Parathyroid adenoma (tissue), 2 donors: Measurements from ENCODE around the gene YIPF5.

Source experiments
- H2AFZ ChIP-seq: fragments of 300-600 bp; sonication (generic); one replicate; pipeline ENCODE4 v1.7.0; 2017; ENCODE audit warnings: antibody characterized with exemption, mild to moderate bottlenecking
- H3K27ac ChIP-seq: fragments of 300-600 bp; sonication (generic); one replicate; pipeline ENCODE4 v1.7.0; 2017
- H3K27me3 ChIP-seq: fragments of 300-600 bp; sonication (generic); one replicate; pipeline ENCODE4 v1.7.0; 2017; ENCODE audit warnings: low read length; ENCODE audit not compliant: control insufficient read depth, insufficient read depth
- H3K36me3 ChIP-seq: fragments of 300-600 bp; sonication (generic); one replicate; pipeline ENCODE4 v1.7.0; 2017; ENCODE audit warnings: low read length; ENCODE audit not compliant: control insufficient read depth, insufficient read depth
- H3K4me1 ChIP-seq: fragments of 300-600 bp; sonication (generic); one replicate; pipeline ENCODE4 v1.7.0; 2017; ENCODE audit warnings: control low read depth
- H3K4me2 ChIP-seq: fragments of 300-600 bp; sonication (generic); one replicate; pipeline ENCODE4 v1.7.0; 2017; ENCODE audit warnings: low read length
- H3K4me3 ChIP-seq: fragments of 300-600 bp; sonication (generic); one replicate; pipeline ENCODE4 v1.7.0; 2017; ENCODE audit warnings: low read depth, low read length
- H3K79me2 ChIP-seq: fragments of 300-600 bp; sonication (generic); one replicate; pipeline ENCODE4 v1.7.0; 2017; ENCODE audit warnings: control low read depth
- H3K9ac ChIP-seq: fragments of 300-600 bp; sonication (generic); one replicate; pipeline ENCODE4 v1.7.0; 2017; ENCODE audit warnings: mild to moderate bottlenecking
- H3K9me3 ChIP-seq: fragments of 300-600 bp; sonication (generic); one replicate; pipeline ENCODE4 v1.7.0; 2017; ENCODE audit warnings: low read length; ENCODE audit not compliant: control insufficient read depth
- CTCF ChIP-seq: fragments of 300-600 bp; sonication (generic); IDR thresholded peaks from one replicate; pipeline ENCODE4 v1.7.0; 2017; ENCODE audit warnings: antibody characterized with exemption, mild to moderate bottlenecking
- donor health status: primary hyperparathyroidism.

YIPF5 gene

GRCh38 chr5:144195448-144195847 lies 25.0 kb upstream of the YIPF5 start:
- no peaks in the 10 kb centered on the region for H3K9me3 ChIP-seq
- H3K9ac ChIP-seq, result no peak overlapping the region
- TF ChIP-seq CTCF, result no peak
- no peaks in the 10 kb centered on the region for H3K79me2 ChIP-seq
- H3K27ac ChIP-seq, result no peak overlapping the region
- no peaks in the 10 kb centered on the region for H3K27me3 ChIP-seq
- no peak overlapping the region for H3K4me2 ChIP-seq
- H3K4me1 ChIP-seq, result no peaks in the 10 kb centered on the region
- H2AFZ ChIP-seq, result no peak overlapping the region
- no peak overlapping the region for H3K4me3 ChIP-seq
- H3K36me3 ChIP-seq, result no peaks in the 10 kb centered on the region

GRCh38 chr5:144194144-144194543 lies 23.7 kb upstream of the YIPF5 start:
- H3K79me2 ChIP-seq, result no peaks in the 10 kb centered on the region
- H2AFZ ChIP-seq, result no peak overlapping the region
- no peak overlapping the region for H3K4me2 ChIP-seq
- no peak for TF ChIP-seq CTCF
- H3K4me1 ChIP-seq, result no peaks in the 10 kb centered on the region
- H3K27me3 ChIP-seq, result no peaks in the 10 kb centered on the region
- H3K36me3 ChIP-seq, result no peaks in the 10 kb centered on the region
- H3K27ac ChIP-seq, result no peak overlapping the region
- H3K9me3 ChIP-seq, result no peaks in the 10 kb centered on the region
- H3K4me3 ChIP-seq, result no peak overlapping the region
- H3K9ac ChIP-seq, result no peak overlapping the region

- no peaks in the 10 kb centered on the region for H3K36me3 ChIP-seq
- H3K27ac ChIP-seq, result no peak overlapping the region
- H3K27me3 ChIP-seq, result no peaks in the 10 kb centered on the region
- no peaks in the 10 kb centered on the region for H3K79me2 ChIP-seq
- no peaks in the 10 kb centered on the region for H3K9me3 ChIP-seq
- no peak overlapping the region for H3K4me2 ChIP-seq
- no peak overlapping the region for H2AFZ ChIP-seq
- H3K4me3 ChIP-seq, result no peak overlapping the region
- peaks cover 7% of the 10 kb centered on the region for H3K4me1 ChIP-seq
- no peak overlapping the region for H3K9ac ChIP-seq
- TF ChIP-seq CTCF, result no peak
Observed at GRCh38 chr5:144192661-144193060, 22.2 kb upstream of the YIPF5 start.

GRCh38 chr5:144191998-144192397 lies 21.5 kb upstream of the YIPF5 start:
- no peak overlapping the region for H3K27ac ChIP-seq
- TF ChIP-seq CTCF, result peak; percentile 37
- no peaks in the 10 kb centered on the region for H3K9me3 ChIP-seq
- H3K9ac ChIP-seq, result no peak overlapping the region
- no peaks in the 10 kb centered on the region for H3K79me2 ChIP-seq
- no peak overlapping the region for H3K4me2 ChIP-seq
- peak overlapping the region; percentile 44 for H2AFZ ChIP-seq
- H3K36me3 ChIP-seq, result no peaks in the 10 kb centered on the region
- H3K4me1 ChIP-seq, result peaks cover 8% of the 10 kb centered on the region
- no peak overlapping the region for H3K4me3 ChIP-seq
- no peaks in the 10 kb centered on the region for H3K27me3 ChIP-seq

GRCh38 chr5:144191531-144191930 lies 21.1 kb upstream of the YIPF5 start:
- no peak overlapping the region for H3K4me2 ChIP-seq
- H3K36me3 ChIP-seq, result no peaks in the 10 kb centered on the region
- no peaks in the 10 kb centered on the region for H3K27me3 ChIP-seq
- peaks cover 8% of the 10 kb centered on the region for H3K4me1 ChIP-seq
- no peak overlapping the region for H3K4me3 ChIP-seq
- H3K27ac ChIP-seq, result no peak overlapping the region
- no peaks in the 10 kb centered on the region for H3K9me3 ChIP-seq
- peak overlapping the region; percentile 44 for H2AFZ ChIP-seq
- H3K9ac ChIP-seq, result no peak overlapping the region
- no peaks in the 10 kb centered on the region for H3K79me2 ChIP-seq
- no peak for TF ChIP-seq CTCF
